GM19467 (cell line): Measurements from ENCODE around the gene PAK1IP1.
"Not testable (repeated sequence)": the region's sequence is repeated elsewhere in the genome, so short reads cannot be mapped to it uniquely, and the experiment has no call there.

Experiments
- ATAC-seq: cut with Tn5 transposase; IDR thresholded peaks from one replicate; pipeline ENCODE4 v1.9.1; 2021; ENCODE audit warnings: mild to moderate bottlenecking, moderate library complexity; ENCODE audit not compliant: unreplicated experiment

PAK1IP1 gene

DNA sequence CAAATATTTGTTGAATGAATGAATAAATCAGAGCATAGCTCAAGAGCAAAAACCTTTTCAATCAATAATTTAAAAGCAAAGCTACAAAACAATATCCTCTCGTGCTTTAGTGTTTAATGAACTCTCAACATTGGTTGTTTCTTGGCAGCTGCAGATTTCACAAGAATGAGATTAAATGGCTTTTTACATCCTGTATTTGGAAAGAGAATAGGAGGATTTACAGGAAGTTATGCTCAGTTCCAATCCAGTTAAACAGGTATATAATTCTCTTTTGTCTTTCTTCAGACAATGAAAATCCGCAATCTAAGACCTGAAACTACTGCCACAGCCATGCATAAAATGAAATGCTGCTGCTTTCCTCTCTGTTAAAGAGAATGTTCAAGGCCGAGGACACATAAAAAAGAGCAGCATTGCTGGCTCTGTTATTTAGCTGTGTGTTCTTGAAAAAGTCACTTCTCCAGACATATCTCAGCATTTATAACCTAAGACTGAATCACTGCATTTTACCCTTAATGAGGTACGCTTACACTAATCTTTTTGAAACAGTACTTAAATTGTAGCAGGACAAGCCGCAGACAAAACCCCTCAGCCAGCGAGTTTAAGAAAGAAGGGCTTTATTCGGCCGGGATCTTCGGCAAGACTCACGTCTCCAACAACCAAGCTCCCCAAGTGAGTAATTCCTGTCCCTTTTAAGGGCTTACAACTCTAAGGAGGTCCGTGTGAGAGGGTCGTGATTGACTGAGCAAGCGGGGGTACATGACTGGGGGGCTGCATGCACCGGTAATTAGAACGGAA is 3.9 kb upstream of the PAK1IP1 start:
- ATAC-seq: no peak

DNA sequence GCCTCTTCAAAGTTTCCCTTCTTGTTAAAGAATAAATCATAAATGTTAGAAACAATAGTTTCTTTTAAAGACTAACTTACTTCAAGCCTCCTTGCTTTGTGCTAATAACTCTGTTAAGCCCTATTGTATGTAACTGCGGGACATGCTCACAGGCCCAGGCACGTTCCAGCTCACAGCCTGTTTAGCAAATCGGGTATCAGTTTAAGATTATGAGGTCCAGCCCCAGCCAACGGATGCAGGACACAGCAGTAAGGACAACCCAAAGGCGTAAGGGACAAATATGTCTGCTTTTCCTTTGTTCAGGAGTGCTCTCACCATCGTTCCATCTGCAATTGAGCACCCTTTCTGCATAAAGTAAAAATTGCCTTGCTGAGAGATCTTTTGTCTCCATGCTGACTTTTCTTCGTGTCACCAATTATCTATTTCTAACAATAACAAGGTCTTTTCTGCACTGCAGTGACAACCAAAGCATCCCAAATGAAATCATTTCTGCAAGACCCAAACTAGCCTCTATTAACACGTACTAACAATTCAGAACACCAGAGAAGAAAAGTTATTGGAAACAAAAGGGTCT is 1.7 kb upstream of the PAK1IP1 start:
- no peak for ATAC-seq

DNA sequence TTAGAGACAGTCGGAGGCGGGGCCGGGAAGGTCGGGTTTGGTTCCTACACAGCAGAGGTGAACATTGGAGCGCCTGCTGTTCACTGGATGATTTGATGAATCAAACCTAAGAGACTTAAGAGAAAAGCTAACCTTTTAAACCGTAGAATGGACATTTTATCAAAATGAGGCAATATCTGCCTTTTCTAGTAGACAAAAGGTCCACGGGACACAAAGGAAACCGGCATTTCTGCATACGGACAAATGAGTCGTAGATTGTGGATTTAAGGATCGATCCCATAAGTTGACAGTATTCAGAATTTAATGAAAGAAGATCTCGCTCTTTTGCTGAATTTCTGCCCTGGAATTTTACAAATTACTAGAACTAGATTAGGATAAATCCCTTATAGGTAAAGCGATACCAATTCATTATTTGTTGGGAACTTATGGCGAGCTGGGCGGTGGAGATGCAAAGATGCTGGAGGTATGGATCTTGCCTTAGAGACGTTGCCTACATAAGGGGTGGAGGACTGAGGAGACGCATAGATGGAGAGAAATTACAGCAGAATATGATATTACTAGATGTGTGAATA is 400 bp downstream of the PAK1IP1 start:
- no peak for ATAC-seq

DNA sequence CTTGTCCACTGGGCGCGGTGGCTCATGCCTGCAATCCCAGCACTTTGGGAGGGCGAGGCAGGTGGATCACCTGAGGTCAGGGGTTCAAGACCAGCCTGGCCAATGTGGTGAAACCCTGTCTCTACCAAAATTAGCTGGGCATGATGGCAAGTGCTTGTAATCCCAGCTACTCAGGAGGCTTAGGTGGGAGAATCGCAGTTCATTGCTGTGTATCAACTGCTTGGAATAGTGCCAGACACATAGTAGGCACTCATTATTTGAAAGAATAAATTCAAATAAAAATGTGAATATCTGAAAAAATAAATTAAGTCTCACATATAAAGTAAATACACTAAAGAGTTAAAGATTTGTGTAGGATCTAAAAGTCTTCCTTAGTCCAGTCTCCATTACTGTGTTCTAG is 1.9 kb downstream of the PAK1IP1 start:
- no peak for ATAC-seq

DNA sequence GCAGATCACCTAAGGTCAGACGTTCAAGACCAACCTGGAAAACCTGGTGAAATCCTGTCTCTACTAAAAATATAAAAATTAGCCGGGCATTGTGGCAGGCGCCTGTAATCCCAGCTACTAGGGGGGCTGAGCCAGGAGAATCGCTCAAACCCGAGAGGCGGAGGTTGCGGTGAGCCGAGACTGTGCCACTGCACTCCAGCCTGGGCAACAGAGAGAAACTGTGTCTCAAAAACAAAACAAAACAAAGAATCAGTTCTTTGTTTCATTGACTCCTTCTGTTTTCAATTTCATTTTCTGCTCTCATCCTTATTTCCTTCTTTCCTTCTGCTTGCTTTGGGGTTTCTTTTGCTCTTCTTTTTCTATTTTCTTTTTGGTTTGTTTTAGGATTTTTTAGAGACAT is 19.2 kb downstream of the PAK1IP1 start:
- no peak for ATAC-seq

DNA sequence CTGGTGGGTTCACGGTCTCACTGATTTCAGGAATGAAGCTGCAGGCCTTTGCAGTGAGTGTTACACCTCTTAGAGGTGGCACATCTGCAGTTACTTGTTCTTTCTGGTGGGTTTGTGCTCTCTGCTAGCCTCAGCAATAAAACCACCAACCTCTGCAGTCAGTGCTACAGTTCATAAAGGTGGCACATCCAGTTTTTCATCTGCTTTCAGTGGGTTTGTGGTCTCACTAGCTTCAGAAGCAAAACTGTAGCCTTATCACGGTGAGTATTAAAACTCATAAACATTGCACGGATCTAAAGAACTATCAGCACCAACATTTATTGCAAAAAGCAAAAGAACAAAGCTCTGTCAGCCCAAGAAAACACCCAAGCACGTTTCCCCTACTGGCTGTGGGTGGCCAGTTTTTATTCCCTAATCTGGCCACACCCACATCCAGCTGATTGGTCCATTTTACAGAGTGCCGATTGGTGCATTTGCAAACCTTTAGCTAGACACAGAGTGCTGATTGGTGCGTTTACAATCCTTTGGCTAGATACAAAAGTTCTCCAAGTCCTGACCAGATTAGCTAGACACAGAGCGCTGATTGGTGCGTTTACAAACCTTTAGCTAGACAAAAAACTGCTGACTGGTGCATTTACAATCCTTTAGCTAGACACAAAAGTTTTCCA is 24.7 kb downstream of the PAK1IP1 start:
- ATAC-seq: no peak

DNA sequence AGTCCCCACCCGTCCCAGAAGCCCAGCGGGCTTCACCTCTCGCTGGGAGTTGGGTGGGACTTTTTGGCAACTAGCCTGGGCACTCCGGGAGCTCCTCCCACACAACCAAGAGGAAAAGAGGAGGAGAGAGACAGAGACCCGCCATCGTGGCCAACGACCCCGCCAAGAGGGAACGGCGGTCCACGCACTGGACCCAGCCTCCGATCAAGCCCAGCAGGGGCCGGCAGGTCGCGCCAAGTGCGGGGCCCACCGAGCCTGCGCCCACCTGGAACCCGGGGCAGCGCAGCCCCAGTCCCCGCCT is 25.1 kb downstream of the PAK1IP1 start:
- no peak for ATAC-seq

DNA sequence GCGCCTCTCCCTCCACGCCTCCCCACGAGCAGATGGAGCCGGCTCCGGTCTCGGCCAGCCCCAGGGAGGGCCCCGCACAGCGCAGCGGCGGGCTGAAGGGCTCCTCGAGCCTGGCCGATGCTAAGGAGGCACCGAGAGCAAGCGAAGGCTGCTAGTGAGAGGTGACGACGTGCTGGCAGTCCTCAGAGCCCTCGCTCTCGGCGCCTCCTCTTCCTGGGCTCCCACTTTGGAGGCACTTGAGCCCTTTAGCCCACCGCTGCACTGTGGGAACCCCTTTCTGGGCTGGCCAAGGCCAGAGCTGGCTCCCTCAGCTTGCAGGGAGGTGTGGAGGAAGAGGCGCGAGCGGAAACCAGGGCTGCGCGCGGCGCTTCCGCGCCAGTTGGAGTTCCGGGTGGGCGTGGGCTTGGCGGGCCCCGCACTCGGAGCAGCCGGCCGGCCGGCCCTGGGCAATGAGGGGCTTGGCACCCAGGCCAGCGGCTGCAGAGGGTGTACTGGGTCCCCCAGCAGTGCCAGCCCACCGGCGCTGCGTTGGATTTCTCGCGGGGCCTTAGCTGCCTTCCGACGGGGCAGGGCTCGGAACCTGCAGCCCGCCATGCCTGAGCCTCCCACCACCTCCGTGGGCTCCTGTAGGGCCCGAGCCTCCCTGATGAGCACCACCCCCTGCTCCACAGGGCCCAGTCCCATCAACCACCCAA is 25.6 kb downstream of the PAK1IP1 start:
- no peak for ATAC-seq

DNA sequence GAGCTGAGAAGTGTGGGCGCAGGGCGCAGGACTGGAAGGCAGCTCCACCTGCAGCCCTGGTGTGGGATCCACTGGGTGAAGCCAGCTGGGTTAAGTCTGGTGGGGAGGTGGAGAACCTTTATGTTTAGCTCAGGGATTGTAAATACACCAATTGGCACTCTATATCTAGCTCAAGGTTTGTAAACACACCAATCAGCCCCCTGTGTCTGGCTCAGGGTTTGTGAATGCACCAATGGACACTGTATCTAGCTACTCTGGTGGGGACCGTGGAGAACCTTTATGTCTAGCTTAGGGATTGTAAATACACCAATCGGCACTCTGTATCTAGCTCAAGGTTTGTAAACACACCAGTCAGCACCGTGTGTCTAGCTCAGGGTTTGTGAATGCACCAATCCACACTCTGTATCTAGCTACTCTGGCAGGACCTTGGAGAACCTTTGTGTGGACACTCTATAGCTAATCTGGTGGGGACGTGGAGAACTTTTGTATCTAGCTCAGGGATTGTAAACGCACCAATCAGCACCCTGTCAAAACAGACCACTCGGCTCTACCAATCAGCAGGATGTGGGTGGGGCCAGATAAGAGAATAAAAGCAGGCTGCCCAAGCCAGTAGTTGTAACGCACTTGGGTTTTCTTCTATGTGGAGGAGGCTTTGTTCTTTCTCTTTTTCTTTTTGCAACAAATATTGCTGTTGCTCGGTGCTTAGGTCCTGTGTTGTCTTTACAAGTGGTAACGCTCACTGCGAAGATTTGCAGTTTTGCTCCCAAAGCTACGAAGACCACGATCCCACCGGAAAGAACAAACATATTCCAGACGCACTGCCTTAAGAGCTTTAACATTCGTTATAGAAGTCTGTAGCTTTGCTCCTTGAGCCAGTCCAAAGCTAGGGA is 26.4 kb downstream of the PAK1IP1 start:
- not testable (repeated sequence) for ATAC-seq

DNA sequence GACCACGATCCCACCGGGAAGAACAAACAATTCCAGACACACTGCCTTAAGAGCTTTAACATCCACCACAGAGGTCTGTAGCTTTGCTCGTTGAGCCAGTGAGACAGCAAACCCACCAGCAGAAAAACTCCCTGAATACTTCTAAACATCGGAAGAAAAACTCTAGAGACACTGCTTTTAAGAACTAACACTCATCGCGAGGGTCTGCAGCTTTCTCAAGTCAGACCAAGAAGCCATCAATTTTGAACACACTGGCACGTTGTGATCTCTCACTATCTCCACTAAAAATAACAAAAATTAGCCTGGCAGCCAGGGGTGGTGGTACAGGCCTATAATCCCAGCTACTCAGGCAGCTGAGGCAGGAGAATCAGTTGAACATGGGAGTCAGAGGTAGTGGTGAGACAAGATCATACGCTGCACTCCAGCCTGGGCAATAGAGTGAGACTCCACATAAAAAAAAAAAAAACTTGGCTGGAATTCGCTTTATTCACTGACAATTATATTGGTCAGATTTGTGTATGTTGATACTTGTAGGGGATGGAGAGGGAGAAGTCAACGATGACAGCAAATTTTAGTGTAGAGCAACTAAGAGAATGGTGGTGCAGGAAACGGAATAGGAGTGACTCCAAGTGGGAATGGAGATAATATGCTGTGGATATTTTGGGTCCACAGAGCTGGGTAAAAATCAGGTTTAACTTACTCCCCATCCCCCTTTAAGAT is 27.2 kb downstream of the PAK1IP1 start:
- no peak for ATAC-seq

DNA sequence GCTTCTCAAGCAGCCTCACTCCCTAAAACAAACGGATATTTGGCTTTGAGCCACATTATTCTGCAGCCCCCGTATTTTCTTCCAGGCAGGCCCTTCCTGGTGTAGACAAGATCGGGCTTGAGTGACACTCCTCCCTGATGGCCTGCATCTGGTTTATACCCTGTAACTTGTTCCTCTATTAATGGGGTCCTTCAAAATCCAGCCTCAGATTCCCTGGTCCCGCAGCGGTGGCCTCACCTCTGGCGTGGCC is 27.7 kb downstream of the PAK1IP1 start:
- no peak for ATAC-seq

DNA sequence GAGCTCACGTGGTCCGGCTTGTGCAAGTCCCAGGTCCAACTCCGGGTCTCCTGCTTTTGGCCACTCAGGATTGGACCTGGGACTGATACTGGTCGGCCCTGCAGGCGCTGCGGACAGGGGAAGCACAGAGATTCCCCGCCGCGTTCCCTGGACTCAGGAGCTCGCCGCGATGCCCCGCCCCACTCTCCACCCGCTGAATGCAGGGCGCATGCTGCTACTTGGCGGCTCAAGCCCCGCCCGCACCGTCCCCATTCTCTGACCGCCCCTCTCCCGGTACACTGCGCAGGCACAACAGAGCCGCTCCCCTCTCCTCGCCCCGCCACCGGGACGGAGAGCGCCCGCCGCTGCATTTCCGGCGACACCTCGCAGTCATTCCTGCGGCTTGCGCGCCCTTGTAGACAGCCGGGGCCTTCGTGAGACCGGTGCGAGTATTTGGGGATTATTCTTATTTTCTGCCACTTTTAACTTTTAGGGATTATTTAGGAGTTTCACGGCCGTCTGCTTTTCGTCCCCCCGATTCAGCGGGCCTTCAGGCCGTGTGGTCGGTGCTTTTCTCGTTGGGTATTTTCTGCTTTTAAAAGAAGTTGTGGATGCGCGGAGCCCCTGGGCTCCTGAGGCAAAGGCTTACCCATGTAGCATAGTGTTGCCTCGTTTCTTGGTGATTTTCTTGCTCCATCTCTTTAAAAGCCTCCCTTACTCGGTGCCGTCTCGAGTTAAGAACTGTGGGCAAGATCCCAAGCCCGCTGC is 28.2 kb downstream of the PAK1IP1 start, which contains the start of gene TMEM14C:
TMEM14C (plus strand) TSS at position 251 of the 747 bp plus-strand sequence. CDS start 1,544 bp downstream, outside the sequence.
- ATAC-seq: peak; percentile 99

DNA sequence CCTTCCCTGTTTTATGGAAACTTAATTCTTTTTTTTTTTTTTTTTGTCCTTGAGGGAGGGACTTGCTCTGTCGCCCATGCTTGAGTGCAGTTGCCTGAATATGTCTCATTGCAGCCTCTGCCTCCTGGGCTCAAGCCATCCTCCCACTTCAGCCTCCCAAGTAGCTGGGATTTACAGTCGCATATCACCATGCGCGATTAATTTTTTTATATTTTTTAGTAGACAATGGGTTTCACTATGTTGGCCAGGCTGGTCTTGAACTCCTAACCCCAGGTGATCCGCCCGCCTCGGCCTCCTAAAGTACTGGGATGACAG is 28.8 kb downstream of the PAK1IP1 start:
- ATAC-seq: no peak

DNA sequence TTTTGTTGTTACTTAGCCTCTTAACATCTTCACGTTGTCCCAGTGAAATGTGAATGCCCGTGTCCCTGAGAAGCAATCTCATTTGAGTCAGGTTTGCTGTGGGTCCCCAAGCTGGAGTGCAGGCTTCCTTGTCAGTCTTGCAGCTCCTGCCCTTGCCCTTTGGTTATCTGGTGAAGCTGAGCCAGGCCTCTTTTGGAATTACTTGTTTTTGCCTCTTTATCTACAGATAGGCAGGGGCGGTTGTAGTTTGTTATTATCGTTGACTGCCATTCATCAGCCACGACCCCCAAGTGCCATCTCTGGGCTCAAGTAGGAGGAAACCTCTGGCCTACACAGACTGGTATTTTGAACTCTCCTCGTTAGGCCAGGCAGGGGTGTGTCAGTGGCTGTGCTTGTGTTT is 30.3 kb downstream of the PAK1IP1 start:
- ATAC-seq: no peak

DNA sequence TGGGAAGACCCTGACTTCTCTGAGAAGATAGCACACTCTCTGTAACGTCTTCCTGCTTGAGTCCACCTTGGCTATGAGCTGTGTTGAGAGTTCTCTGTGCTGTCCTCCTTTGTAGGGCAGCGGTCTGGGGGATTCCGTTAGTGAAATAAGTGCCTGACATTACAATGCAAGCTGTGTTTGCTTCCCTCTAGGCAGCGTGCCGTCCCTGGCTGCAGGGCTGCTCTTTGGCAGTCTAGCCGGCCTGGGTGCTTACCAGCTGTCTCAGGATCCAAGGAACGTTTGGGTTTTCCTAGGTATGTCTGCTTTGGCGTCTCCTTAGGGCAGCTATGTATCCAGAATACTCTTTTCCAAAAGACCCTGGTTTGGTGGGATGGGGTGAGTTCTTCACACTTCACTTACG is 30.9 kb downstream of the PAK1IP1 start:
- ATAC-seq: no peak

DNA sequence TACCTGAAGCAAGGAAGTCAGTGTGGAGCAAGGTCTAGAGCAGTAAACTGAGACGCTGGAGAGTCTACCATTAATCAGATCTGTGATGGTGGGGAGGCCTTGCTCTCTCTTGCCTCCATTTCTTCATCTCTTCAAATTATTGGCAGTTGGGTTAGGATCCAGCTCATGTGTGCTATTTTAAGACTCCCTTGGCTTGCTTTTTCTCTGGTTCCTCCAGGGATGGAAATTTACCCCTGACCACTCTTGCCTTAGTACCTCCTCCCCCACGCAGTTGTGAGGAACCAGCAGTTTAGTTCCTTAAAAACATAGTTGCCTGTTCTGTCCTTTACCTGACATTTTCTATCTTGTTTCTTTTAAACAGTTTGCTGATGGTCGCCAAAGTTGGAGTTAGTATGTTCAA is 35.5 kb downstream of the PAK1IP1 start:
- no peak for ATAC-seq

DNA sequence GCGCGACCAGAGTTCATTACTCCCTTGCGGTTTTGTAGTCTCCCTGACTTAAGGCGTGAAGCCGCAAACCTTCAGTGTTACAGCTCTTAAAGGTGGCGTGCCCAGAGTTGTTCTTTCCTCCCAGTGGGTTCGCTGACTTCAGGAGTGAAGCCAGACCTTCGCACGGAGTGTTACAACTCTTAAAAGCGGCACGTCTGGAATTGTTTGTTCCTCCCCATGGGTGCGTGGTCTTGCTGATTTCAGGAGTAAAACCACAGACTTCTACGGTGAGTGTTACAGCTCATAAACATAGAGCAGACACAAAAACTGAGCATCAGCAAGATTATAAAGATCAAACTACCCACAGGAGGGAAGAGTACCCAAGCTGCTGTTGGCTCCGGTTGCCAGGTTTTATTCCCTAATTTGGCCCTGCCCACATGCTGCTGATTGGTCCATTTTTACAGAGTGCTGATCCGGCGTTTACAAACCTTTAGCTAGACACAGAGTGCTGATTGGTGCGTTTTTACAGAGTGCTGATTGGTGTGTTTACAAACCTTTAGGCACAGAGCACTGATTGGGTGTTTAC is 38.5 kb downstream of the PAK1IP1 start:
- ATAC-seq: no peak

DNA sequence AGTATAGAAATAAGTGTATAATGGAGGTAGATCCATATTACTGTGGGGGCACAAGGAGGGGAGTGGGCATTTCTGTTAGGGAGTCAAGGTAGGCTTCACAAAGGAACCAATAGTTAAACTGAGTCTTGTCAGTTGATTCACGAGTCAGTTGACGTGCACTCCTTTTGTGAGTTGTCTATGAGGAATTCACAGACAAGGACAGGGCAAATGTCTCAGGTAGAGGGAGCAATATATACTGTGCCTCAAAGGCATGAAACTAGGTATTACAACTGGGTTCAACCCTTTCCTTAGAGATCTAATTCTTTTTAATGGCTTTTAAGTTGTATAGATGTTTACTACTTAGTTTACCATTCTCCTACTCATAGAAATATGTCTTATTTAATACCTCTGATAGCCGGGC is 39.1 kb downstream of the PAK1IP1 start:
- no peak for ATAC-seq

DNA sequence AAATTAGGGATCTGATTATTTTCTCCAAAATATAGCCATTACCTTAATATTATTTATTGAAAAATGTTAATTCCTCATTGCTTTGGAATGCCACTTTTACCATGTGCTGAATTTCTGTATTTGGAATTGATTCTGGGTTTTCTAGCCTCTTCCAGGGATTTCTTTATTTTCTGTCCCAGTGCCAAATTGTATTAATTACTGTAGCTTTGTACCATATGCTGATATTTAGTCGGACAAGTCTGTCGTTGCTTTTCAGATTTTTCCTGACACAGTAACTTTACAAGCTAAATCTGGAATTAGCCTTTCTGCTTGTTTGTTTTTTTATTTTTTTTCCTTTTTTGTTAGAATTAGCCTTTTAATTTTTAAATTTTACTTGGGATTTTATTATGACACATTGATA is 42.0 kb downstream of the PAK1IP1 start:
- ATAC-seq: no peak
